ENCODE measurements around the gene PMPCA.
A peak's percentile ranks its signal among the peaks of the same experiment; 100 is the strongest.

Gene PMPCA

DNA sequence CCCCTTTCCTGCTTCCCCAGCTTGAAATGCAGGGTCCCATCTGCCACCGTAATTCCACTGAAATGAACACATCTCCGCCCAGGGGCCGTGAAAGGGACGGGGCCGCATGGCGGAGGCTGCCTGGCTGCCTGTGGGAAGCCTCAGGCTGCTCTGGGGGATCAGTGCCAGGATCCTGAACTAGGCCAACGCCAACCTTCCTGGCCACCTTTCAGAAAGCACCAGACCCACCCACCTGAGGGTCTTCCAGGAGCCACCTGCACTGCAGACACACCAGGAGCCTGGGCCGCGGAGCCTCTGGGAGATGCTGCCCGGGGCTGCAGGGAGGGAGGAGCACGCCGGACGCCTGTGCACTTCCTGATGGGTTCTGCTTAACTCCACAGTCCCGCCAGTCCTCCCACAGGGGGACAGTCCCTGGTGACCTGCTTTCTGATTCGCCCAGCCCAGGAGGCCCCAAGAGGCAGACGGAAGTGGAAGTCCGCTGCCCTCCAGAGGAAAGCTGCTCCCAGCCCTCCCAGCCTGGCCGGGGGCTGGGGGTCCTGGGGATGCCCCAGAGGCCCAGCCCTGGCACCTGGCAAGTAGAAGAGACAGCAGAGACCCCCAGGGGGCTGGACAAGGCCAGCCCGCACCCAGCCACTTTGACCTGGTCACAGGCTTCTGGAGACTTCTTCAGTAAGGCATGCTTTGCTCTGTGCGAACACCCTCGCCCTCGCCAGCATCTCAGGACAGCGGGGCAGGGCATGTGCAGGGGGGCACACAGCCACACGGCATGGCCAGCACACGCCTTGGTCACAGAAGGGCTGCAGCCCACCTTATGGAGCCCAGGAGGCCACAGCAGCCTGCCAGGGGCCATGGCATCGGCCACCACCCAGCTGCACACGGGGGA lies 36.9 kb upstream of the PMPCA start, which contains the start of gene CARD9:
CARD9 (minus strand) TSS at position 370 of the 883 bp plus-strand sequence. CDS start 1,591 bp downstream, outside the sequence.
- Histone ChIP-seq H3K27ac (ENCODE audit: extremely low read depth, low read depth, low read length) (no peak within 1 kb of the TSS), H3K9me3 (ENCODE audit: control insufficient read depth, insufficient read depth, low read depth, low read length) (no peaks in the 10 kb centered on the region), H3K4me3 (ENCODE audit: low read depth, low read length) (no peak within 1 kb of the TSS), H3K4me1 (ENCODE audit: control insufficient read depth, insufficient read depth, low read length) (no peaks in the 10 kb centered on the region), H3K36me3 (ENCODE audit: control insufficient read depth in 2 of 2, insufficient read depth in 1 of 2, low read length in 2 of 2) (peaks cover 0 to 41% of the 10 kb centered on the region in 2 experiments; a peak in 1 of 3 replicates)
- CTCF ChIA-PET: interaction anchor here (0.6 to 2.0 kb wide), 3 partner anchors 12 to 60 kb away, joined by 3 to 10 read pairs (median 5); no protein-coding TSS in a partner anchor
- TF ChIP-seq, protein P1, sequence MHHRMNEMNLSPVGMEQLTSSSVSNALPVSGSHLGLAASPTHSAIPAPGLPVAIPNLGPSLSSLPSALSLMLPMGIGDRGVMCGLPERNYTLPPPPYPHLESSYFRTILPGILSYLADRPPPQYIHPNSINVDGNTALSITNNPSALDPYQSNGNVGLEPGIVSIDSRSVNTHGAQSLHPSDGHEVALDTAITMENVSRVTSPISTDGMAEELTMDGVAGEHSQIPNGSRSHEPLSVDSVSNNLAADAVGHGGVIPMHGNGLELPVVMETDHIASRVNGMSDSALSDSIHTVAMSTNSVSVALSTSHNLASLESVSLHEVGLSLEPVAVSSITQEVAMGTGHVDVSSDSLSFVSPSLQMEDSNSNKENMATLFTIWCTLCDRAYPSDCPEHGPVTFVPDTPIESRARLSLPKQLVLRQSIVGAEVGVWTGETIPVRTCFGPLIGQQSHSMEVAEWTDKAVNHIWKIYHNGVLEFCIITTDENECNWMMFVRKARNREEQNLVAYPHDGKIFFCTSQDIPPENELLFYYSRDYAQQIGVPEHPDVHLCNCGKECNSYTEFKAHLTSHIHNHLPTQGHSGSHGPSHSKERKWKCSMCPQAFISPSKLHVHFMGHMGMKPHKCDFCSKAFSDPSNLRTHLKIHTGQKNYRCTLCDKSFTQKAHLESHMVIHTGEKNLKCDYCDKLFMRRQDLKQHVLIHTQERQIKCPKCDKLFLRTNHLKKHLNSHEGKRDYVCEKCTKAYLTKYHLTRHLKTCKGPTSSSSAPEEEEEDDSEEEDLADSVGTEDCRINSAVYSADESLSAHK (tag by site-specific recombination; IDR thresholded peaks at IDR 0.05): no peak
- TF ChIP-seq SP2 (tag by site-specific recombination; IDR thresholded peaks at IDR 0.05): peak; percentile 30
- TF ChIP-seq, protein P2, sequence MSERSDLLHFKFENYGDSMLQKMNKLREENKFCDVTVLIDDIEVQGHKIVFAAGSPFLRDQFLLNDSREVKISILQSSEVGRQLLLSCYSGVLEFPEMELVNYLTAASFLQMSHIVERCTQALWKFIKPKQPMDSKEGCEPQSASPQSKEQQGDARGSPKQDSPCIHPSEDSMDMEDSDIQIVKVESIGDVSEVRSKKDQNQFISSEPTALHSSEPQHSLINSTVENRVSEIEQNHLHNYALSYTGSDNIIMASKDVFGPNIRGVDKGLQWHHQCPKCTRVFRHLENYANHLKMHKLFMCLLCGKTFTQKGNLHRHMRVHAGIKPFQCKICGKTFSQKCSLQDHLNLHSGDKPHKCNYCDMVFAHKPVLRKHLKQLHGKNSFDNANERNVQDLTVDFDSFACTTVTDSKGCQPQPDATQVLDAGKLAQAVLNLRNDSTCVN (tag by site-specific recombination; optimal IDR thresholded peaks at IDR 0.05): peak; percentile 2
- TF ChIP-seq ZNF473 (tag by site-specific recombination; IDR thresholded peaks at IDR 0.05): no peak
- TF ChIP-seq ZNF843 (tag by site-specific recombination; IDR thresholded peaks at IDR 0.05): no peak
- POLR2A ChIA-PET: interaction anchor here (0.6 to 2.7 kb wide), 5 partner anchors 10 to 161 kb away, joined by 3 to 20 read pairs (median 4); partner anchors contain the start of gene DNLZ

DNA sequence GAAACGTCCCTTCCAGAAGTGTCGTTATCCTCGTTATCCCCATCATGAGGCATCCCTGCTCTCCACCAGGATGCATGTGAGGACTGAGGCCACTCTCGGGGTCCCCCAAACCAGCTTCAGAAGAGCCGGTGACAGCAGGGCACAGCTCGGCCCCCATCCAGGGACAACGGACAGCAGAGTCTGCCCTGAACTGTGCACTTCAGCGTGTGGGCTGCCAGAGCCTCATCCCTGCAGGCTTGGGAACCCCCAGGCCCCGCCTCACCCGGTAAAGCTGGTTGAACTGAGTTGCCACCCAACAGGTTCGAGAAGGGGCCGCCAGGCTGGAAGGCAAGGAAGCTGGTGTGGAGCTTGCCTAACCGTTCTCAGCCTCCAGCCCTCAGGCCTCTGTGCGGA lies 36.3 kb upstream of the PMPCA start:
- POLR2A ChIA-PET: interaction anchor here (0.6 to 2.1 kb wide), 4 partner anchors 8 to 160 kb away, joined by 3 to 10 read pairs (median 6); partner anchors contain the start of gene DNLZ

More for the DNA sequence above, 36.3 kb upstream of the PMPCA start:
- no peak for TF ChIP-seq ZNF561 (tag by site-specific recombination; IDR thresholded peaks at IDR 0.05; ENCODE audit: borderline replicate concordance)
- TF ChIP-seq ZNF48 (tag by site-specific recombination; IDR thresholded peaks at IDR 0.05): no peak
- TF ChIP-seq ZNF629 (tag by site-specific recombination; IDR thresholded peaks at IDR 0.05): no peak
- no peak for TF ChIP-seq ZNF292 (tag by site-specific recombination; IDR thresholded peaks at IDR 0.05; ENCODE audit: borderline replicate concordance, low read depth)
- TF ChIP-seq ZNF214 (tag by site-specific recombination; IDR thresholded peaks at IDR 0.05; ENCODE audit: borderline replicate concordance): no peak
- TF ChIP-seq, protein P3, sequence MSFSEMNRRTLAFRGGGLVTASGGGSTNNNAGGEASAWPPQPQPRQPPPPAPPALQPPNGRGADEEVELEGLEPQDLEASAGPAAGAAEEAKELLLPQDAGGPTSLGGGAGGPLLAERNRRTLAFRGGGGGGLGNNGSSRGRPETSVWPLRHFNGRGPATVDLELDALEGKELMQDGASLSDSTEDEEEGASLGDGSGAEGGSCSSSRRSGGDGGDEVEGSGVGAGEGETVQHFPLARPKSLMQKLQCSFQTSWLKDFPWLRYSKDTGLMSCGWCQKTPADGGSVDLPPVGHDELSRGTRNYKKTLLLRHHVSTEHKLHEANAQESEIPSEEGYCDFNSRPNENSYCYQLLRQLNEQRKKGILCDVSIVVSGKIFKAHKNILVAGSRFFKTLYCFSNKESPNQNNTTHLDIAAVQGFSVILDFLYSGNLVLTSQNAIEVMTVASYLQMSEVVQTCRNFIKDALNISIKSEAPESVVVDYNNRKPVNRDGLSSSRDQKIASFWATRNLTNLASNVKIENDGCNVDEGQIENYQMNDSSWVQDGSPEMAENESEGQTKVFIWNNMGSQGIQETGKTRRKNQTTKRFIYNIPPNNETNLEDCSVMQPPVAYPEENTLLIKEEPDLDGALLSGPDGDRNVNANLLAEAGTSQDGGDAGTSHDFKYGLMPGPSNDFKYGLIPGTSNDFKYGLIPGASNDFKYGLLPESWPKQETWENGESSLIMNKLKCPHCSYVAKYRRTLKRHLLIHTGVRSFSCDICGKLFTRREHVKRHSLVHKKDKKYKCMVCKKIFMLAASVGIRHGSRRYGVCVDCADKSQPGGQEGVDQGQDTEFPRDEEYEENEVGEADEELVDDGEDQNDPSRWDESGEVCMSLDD (tag by site-specific recombination; IDR thresholded peaks at IDR 0.05): no peak
- TF ChIP-seq ZNF777 (tag by site-specific recombination; IDR thresholded peaks at IDR 0.05; ENCODE audit: borderline replicate concordance): no peak
- TF ChIP-seq ZBTB17 (tag by site-specific recombination; IDR thresholded peaks at IDR 0.05): no peak
- TF ChIP-seq, protein P4, sequence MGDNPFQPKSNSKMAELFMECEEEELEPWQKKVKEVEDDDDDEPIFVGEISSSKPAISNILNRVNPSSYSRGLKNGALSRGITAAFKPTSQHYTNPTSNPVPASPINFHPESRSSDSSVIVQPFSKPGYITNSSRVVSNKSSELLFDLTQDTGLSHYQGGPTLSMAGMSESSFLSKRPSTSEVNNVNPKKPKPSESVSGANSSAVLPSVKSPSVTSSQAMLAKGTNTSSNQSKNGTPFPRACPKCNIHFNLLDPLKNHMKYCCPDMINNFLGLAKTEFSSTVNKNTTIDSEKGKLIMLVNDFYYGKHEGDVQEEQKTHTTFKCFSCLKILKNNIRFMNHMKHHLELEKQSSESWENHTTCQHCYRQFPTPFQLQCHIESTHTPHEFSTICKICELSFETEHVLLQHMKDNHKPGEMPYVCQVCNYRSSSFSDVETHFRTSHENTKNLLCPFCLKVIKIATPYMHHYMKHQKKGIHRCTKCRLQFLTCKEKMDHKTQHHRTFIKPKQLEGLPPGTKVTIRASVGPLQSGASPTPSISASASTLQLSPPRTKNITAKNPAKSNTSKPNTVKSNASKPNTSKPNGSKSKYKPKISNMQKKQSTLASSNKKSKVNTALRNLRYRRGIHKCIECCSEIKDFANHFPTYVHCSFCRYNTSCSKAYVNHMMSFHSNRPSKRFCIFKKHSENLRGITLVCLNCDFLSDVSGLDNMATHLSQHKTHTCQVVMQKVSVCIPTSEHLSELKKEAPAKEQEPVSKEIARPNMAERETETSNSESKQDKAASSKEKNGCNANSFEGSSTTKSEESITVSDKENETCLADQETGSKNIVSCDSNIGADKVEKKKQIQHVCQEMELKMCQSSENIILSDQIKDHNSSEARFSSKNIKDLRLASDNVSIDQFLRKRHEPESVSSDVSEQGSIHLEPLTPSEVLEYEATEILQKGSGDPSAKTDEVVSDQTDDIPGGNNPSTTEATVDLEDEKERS (tag by site-specific recombination; IDR thresholded peaks at IDR 0.05): no peak
- TF ChIP-seq ZNF558 (tag by site-specific recombination; IDR thresholded peaks at IDR 0.05): no peak
- no peaks in the 10 kb centered on the region for H3K4me1 ChIP-seq (ENCODE audit: control insufficient read depth, insufficient read depth, low read length)
- no peaks in the 10 kb centered on the region for H3K9me3 ChIP-seq (ENCODE audit: control insufficient read depth, insufficient read depth, low read depth, low read length)
- H3K36me3 ChIP-seq (ENCODE audit: control insufficient read depth in 2 of 2, insufficient read depth in 1 of 2, low read length in 2 of 2): peaks cover 0 to 47% of the 10 kb centered on the region in 2 experiments; a peak in 1 of 3 replicates
- no peak overlapping the region for H3K4me3 ChIP-seq (ENCODE audit: low read depth, low read length)
- CTCF ChIA-PET: interaction anchor here (2.0 kb wide), 1 partner anchor 11 kb away, joined by 10 read pairs; no protein-coding TSS in a partner anchor
- H3K27ac ChIP-seq (ENCODE audit: extremely low read depth, low read depth, low read length): no peak overlapping the region
